Hepatocyte (in vitro differentiated cells): ENCODE results near the gene FOXN3. TPM values are rescaled to one million over a fixed set of nuclear protein-coding genes. Genes with fewer than 3 reads are reported as not detected.

Experiments
- DNase-seq: peaks from one replicate; pipeline ENCODE4 v3.0.0-alpha.2; 2016; ENCODE audit warnings: low spot score
- H2AFZ ChIP-seq: fragments of 200-600 bp; sonication (generic); 2 replicates; pipeline ENCODE4 v1.6.0; 2016; ENCODE audit warnings: antibody characterized with exemption, mild to moderate bottlenecking
- H3K27ac ChIP-seq: fragments of 200-600 bp; sonication (generic); 2 replicates; pipeline ENCODE4 v1.5.1; 2016; ENCODE audit warnings: mild to moderate bottlenecking
- H3K27me3 ChIP-seq: fragments of 200-600 bp; sonication (generic); 2 replicates; pipeline ENCODE4 v1.6.1; 2016
- H3K36me3 ChIP-seq: fragments of 200-600 bp; sonication (generic); replicated peaks from 2 replicates; pipeline ENCODE4 v1.5.1; 2016; ENCODE audit warnings: low read depth; ENCODE audit not compliant: insufficient read depth
- H3K4me1 ChIP-seq: fragments of 200-600 bp; sonication (generic); 2 replicates; pipeline ENCODE4 v1.5.1; 2016; ENCODE audit warnings: mild to moderate bottlenecking, moderate library complexity; ENCODE audit not compliant: insufficient read depth
- H3K4me2 ChIP-seq: fragments of 200-600 bp; sonication (generic); 2 replicates; pipeline ENCODE4 v1.6.0; 2016
- H3K4me3 ChIP-seq: fragments of 200-600 bp; sonication (generic); 2 replicates; pipeline ENCODE4 v1.5.1; 2016; ENCODE audit warnings: mild to moderate bottlenecking
- H3K79me2 ChIP-seq: fragments of 200-600 bp; sonication (generic); 2 replicates; pipeline ENCODE4 v1.6.0; 2017; ENCODE audit warnings: mild to moderate bottlenecking
- H3K9me2 ChIP-seq: fragments of 200-600 bp; sonication (generic); replicated peaks from 2 replicates; pipeline ENCODE4 v1.6.0; 2017; ENCODE audit warnings: mild to moderate bottlenecking; ENCODE audit not compliant: insufficient read depth
- H3K9me3 ChIP-seq: fragments of 200-600 bp; sonication (generic); 2 replicates; pipeline ENCODE4 v1.5.1; 2016; ENCODE audit warnings: low read depth, mild to moderate bottlenecking
- H4K20me1 ChIP-seq: fragments of 200-600 bp; sonication (generic); 2 replicates; pipeline ENCODE4 v1.6.0; 2016; ENCODE audit warnings: mild to moderate bottlenecking; ENCODE audit not compliant: insufficient read depth, poor library complexity, severe bottlenecking
- EZH2 ChIP-seq: fragments of 200-600 bp; sonication (generic); IDR thresholded peaks from 2 replicates; pipeline ENCODE4 v1.6.1; 2016; ENCODE audit warnings: antibody characterized with exemption, mild to moderate bottlenecking, borderline replicate concordance
- EZH2phosphoT487 ChIP-seq: fragments of 200-600 bp; sonication (generic); IDR thresholded peaks from one replicate; pipeline ENCODE4 v1.6.1; 2018; ENCODE audit warnings: antibody characterized with exemption, mild to moderate bottlenecking, low read depth, moderate library complexity; ENCODE audit not compliant: unreplicated experiment, severe bottlenecking
- whole genome bisulfite sequencing: methylation state at CpG from one replicate; pipeline ENCODE4 v1.1.6; 2016; ENCODE audit warnings: low lambda C conversion rate; ENCODE audit errors: missing lambda C conversion rate; 5-methylcytosine and 5-hydroxymethylcytosine counted together
- polyA plus RNA-seq: library from polyadenylated mRNA; unstranded; fragments of >200 nt; fragmentation: Nextera tagmentation; extraction: Ambion mirVana; gene quantifications from 2 replicates; pipeline ENCODE4 v1.2.1, GENCODE V29; 2016
- total RNA-seq: library from RNA; depleted of rRNA; stranded (reverse); fragments of >200 nt; gene quantifications from 2 replicates; pipeline ENCODE4 v1.2.3, GENCODE V29; 2014
- TF ChIP-seq, protein P1 (sequence below): fragments of 200-600 bp; sonication (generic); IDR thresholded peaks from 2 replicates; pipeline ENCODE4 v1.5.1; 2016; ENCODE audit warnings: antibody characterized with exemption, mild to moderate bottlenecking; ENCODE audit not compliant: poor library complexity

Gene FOXN3
- total and polyA plus RNA-seq, 2 experiments from 2014 or later = 42.2 to 47.6 TPM

- no peaks in the 10 kb centered on the region for H3K4me1 ChIP-seq
- H3K79me2 ChIP-seq = peaks cover 52% of the 10 kb centered on the region
- TF ChIP-seq EZH2 (no peak), EZH2phosphoT487 (no peak)
- TF ChIP-seq, protein P1, sequence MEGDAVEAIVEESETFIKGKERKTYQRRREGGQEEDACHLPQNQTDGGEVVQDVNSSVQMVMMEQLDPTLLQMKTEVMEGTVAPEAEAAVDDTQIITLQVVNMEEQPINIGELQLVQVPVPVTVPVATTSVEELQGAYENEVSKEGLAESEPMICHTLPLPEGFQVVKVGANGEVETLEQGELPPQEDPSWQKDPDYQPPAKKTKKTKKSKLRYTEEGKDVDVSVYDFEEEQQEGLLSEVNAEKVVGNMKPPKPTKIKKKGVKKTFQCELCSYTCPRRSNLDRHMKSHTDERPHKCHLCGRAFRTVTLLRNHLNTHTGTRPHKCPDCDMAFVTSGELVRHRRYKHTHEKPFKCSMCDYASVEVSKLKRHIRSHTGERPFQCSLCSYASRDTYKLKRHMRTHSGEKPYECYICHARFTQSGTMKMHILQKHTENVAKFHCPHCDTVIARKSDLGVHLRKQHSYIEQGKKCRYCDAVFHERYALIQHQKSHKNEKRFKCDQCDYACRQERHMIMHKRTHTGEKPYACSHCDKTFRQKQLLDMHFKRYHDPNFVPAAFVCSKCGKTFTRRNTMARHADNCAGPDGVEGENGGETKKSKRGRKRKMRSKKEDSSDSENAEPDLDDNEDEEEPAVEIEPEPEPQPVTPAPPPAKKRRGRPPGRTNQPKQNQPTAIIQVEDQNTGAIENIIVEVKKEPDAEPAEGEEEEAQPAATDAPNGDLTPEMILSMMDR = no peak
- no peak for DNase-seq
- no peak overlapping the region for H2AFZ ChIP-seq
- H3K9me2 ChIP-seq = no peaks in the 10 kb centered on the region
- no peaks in the 10 kb centered on the region for H3K36me3 ChIP-seq
- WGBS = 79% methylated on average over 4 of the region's 4 CpGs
- no peak overlapping the region for H3K27ac ChIP-seq
- no peak overlapping the region for H3K4me2 ChIP-seq
- H3K4me3 ChIP-seq = no peak overlapping the region
- no peaks in the 10 kb centered on the region for H4K20me1 ChIP-seq
- H3K27me3 ChIP-seq = no peaks in the 10 kb centered on the region
- H3K9me3 ChIP-seq = no peaks in the 10 kb centered on the region
Observed at GRCh38 chr14:89317051-89317691, 99.9 kb downstream of the FOXN3 start.

- no peak overlapping the region for H3K4me2 ChIP-seq
- TF ChIP-seq EZH2 (no peak), EZH2phosphoT487 (no peak)
- TF ChIP-seq, protein P1 = no peak
- DNase-seq = no peak
- H3K27me3 ChIP-seq = no peaks in the 10 kb centered on the region
- H3K79me2 ChIP-seq = peaks cover 58% of the 10 kb centered on the region
- no peak overlapping the region for H3K4me3 ChIP-seq
- no peaks in the 10 kb centered on the region for H4K20me1 ChIP-seq
- 87% methylated on average over 10 of the region's 10 CpGs for WGBS
- no peak overlapping the region for H2AFZ ChIP-seq
- no peaks in the 10 kb centered on the region for H3K4me1 ChIP-seq
- H3K9me3 ChIP-seq = no peaks in the 10 kb centered on the region
- H3K27ac ChIP-seq = no peak overlapping the region
- H3K9me2 ChIP-seq = no peaks in the 10 kb centered on the region
- no peaks in the 10 kb centered on the region for H3K36me3 ChIP-seq
Observed at GRCh38 chr14:89315493-89316470, 101.3 kb downstream of the FOXN3 start.

DNA sequence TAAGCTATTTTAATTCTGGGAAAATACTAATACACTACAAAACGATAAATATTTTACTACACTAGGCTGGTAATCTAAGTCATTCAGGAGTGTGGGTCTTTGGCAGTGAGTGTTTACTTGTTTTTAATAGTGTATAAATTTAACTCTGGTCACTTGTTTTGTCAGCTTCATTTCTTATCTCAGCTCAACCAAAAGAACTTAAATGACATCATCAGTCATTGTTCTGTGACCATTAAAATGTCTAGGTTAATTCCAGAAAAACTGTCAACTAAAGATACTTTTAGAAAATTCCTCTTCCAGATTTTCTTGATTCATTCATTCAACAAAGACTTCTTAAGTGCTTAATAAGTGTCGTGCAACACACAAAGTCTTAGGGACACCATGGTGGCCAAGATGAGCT lies 102.8 kb downstream of the FOXN3 start:
- no peak overlapping the region for H2AFZ ChIP-seq
- H3K4me1 ChIP-seq = no peaks in the 10 kb centered on the region
- DNase-seq = no peak
- no peaks in the 10 kb centered on the region for H3K36me3 ChIP-seq
- H3K4me3 ChIP-seq = no peak overlapping the region
- no peak overlapping the region for H3K27ac ChIP-seq
- TF ChIP-seq EZH2phosphoT487 = no peak
- no peak for TF ChIP-seq EZH2
- TF ChIP-seq, protein P1 = no peak
- WGBS = 99% methylated on average over 2 of the region's 2 CpGs
- H4K20me1 ChIP-seq = no peaks in the 10 kb centered on the region
- no peaks in the 10 kb centered on the region for H3K27me3 ChIP-seq
- no peaks in the 10 kb centered on the region for H3K9me3 ChIP-seq
- no peak overlapping the region for H3K4me2 ChIP-seq
- H3K9me2 ChIP-seq = no peaks in the 10 kb centered on the region
- peaks cover 61% of the 10 kb centered on the region for H3K79me2 ChIP-seq
